CD14-positive monocyte (primary cell): ENCODE data around the gene KSR1. TPM values are rescaled to one million over a fixed set of nuclear protein-coding genes. Genes with fewer than 3 reads are reported as not detected.
A peak's percentile ranks its signal among the peaks of the same experiment; 100 is the strongest.

Source experiments
- DNase-seq, 3 donors: peaks; one replicate each; pipeline ENCODE4 v3.0.0-alpha.2; 2011 to 2022
- H2AFZ ChIP-seq: 2 replicates; pipeline ENCODE4 v1.6.0; 2012; ENCODE audit warnings: mild to moderate bottlenecking, low read depth, low read length, inconsistent platforms; ENCODE audit not compliant: insufficient read depth, poor library complexity, severe bottlenecking
- H3K27ac ChIP-seq, 2 donors: 1 replicate in 1 of 2; 2 replicates in 1 of 2; pipeline ENCODE4 v1.5.1; 2012 to 2013; ENCODE audit warnings: low read length in 2 of 2, control low read depth in 1 of 2, inconsistent platforms in 1 of 2, low read depth in 1 of 2, mild to moderate bottlenecking in 1 of 2
- H3K27me3 ChIP-seq, 2 donors: one replicate each; pipeline versions ENCODE4 v1.6.0 to v1.6.1; 2011 to 2013; ENCODE audit warnings: low read length in 2 of 2; ENCODE audit not compliant: control insufficient read depth in 2 of 2, insufficient read depth in 2 of 2
- H3K36me3 ChIP-seq, 2 donors: replicated peaks in 1 of 2; 1 replicate in 1 of 2; 2 replicates in 1 of 2; pipeline versions ENCODE4 v1.5.1 to v1.6.1; 2012 to 2013; ENCODE audit warnings: low read length in 2 of 2, control low read depth in 1 of 2, inconsistent platforms in 1 of 2, mild to moderate bottlenecking in 1 of 2; ENCODE audit not compliant: insufficient read depth in 2 of 2, control insufficient read depth in 1 of 2
- H3K4me1 ChIP-seq, 2 donors: 1 replicate in 1 of 2; 2 replicates in 1 of 2; pipeline versions ENCODE4 v1.5.1 to v1.6.1; 2012 to 2013; ENCODE audit warnings: low read length in 2 of 2, control low read depth in 1 of 2, inconsistent platforms in 1 of 2, mild to moderate bottlenecking in 1 of 2, moderate library complexity in 1 of 2; ENCODE audit not compliant: insufficient read depth in 2 of 2, control insufficient read depth in 1 of 2
- H3K4me2 ChIP-seq: replicated peaks from 2 replicates; pipeline ENCODE3; 2012; ENCODE audit warnings: low read length, moderate library complexity, mild to moderate bottlenecking; ENCODE audit not compliant: poor library complexity, severe bottlenecking; ENCODE audit errors: extremely low read depth
- H3K4me3 ChIP-seq, 3 experiments: fragments of 200-600 bp in 1 of 3; sonication (generic) in 1 of 3; replicated peaks in 1 of 3; 1 replicate in 2 of 3; 2 replicates in 1 of 3; pipeline ENCODE4 v1.5.1; 2011 to 2013; ENCODE audit warnings: low read length in 3 of 3, mild to moderate bottlenecking in 3 of 3, control low read depth in 2 of 3, low read depth in 2 of 3, inconsistent platforms in 1 of 3, moderate library complexity in 1 of 3
- H3K79me2 ChIP-seq: 2 replicates; pipeline ENCODE4 v1.6.0; 2012; ENCODE audit warnings: mild to moderate bottlenecking, control low read depth, inconsistent platforms, low read length, moderate library complexity; ENCODE audit not compliant: insufficient read depth
- H3K9ac ChIP-seq: 2 replicates; pipeline ENCODE4 v1.6.0; 2017; ENCODE audit warnings: low read length, mild to moderate bottlenecking; ENCODE audit not compliant: insufficient read depth, poor library complexity, severe bottlenecking
- H3K9me3 ChIP-seq, 2 donors: replicated peaks in 1 of 2; 1 replicate in 1 of 2; 2 replicates in 1 of 2; pipeline versions ENCODE4 v1.5.1 to v1.6.1; 2012 to 2013; ENCODE audit warnings: low read length in 2 of 2, control low read depth in 1 of 2; ENCODE audit not compliant: control insufficient read depth in 1 of 2, insufficient read depth in 1 of 2
- H4K20me1 ChIP-seq: 2 replicates; pipeline ENCODE4 v1.6.0; 2012; ENCODE audit warnings: mild to moderate bottlenecking, low read length, control low read depth, moderate library complexity; ENCODE audit not compliant: insufficient read depth
- H3K27ac Mint-ChIP-seq, 7 donors: one replicate each; pipeline ENCODE4 v1.8.0; 2020; ENCODE audit warnings: mild to moderate bottlenecking in 7 of 7, mixed read lengths in 7 of 7, moderate library complexity in 6 of 7, inconsistent platforms in 2 of 7
- H3K27me3 Mint-ChIP-seq, 3 donors: one replicate each; pipeline ENCODE4 v1.8.0; 2021 to 2022; ENCODE audit warnings: low read depth in 3 of 3, mild to moderate bottlenecking in 3 of 3, mixed read lengths in 3 of 3, moderate library complexity in 3 of 3, inconsistent platforms in 1 of 3
- H3K36me3 Mint-ChIP-seq, 2 donors: one replicate each; pipeline ENCODE4 v1.8.0; 2020; ENCODE audit warnings: mixed read lengths in 2 of 2, inconsistent platforms in 1 of 2, mild to moderate bottlenecking in 1 of 2
- H3K4me1 Mint-ChIP-seq: one replicate; pipeline ENCODE4 v1.8.0; 2020; ENCODE audit warnings: mild to moderate bottlenecking, mixed read lengths
- H3K4me3 Mint-ChIP-seq, 2 donors: one replicate each; pipeline ENCODE4 v1.8.0; 2020; ENCODE audit warnings: mild to moderate bottlenecking in 2 of 2, mixed read lengths in 2 of 2, moderate library complexity in 1 of 2
- H3K9me3 Mint-ChIP-seq, 7 donors: one replicate each; pipeline ENCODE4 v1.8.0; 2020 to 2022; ENCODE audit warnings: mixed read lengths in 7 of 7, mild to moderate bottlenecking in 6 of 7, moderate library complexity in 6 of 7, inconsistent platforms in 2 of 7
- whole genome bisulfite sequencing: methylation state at CpG from one replicate; pipeline ENCODE4 v1.1.5; 2013; ENCODE audit warnings: missing lambda C conversion rate; ENCODE audit not compliant: insufficient coverage; 5-methylcytosine and 5-hydroxymethylcytosine counted together
- intact Hi-C, 2 donors: fragments of 100-400 bp; cut with micrococcal nuclease; formaldehyde crosslinking; loops; one replicate each; pipeline versions ENCODE4 v1.15.0 to v1.15.1; 2023
- polyA plus RNA-seq, 3 donors: library from polyadenylated mRNA; depleted of rRNA in 1 of 3; unstranded in 2 of 3; stranded (reverse) in 1 of 3; fragments of 300-500 nt in 2 of 3; fragments of >200 nt in 1 of 3; fragmentation: Illumina TruSeq in 2 of 3; gene quantifications; 1 replicate in 2 of 3; 2 replicates in 1 of 3; pipeline ENCODE4 v1.2.3, GENCODE V29; 2012 to 2021
- TF ChIP-seq, protein P1 (sequence below): fragments of 200-600 bp; IDR thresholded peaks from one replicate; pipeline ENCODE4 v1.8.0; 2022; ENCODE audit warnings: antibody characterized with exemption, mild to moderate bottlenecking

Gene KSR1
- polyA plus RNA-seq, 3 donors = 1.2 to 111 (median 4.2) TPM

DNA sequence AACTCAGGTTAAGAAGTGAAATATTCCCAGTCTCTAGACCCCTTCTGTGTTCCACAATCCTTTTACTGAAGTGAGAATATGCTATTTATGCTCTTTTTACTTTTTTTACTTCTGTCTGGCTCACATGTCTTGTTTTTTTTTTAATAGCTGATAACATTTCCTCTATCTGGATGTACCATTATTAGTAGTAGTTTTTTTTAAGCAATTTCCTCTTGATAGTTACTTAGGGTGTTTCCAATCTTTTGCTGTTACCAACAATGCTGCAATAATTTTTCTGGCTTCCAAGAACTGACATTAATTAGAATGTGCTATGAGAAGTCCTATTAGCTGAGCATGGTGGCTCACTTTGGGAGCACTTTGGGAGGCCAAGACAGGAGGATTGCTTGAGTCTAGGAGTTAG, 32.0 kb downstream of the KSR1 start:
- H3K27me3 Mint-ChIP-seq = peaks cover 0 to 3% (median 0%) of the 10 kb centered on the region in 3 donors

DNA sequence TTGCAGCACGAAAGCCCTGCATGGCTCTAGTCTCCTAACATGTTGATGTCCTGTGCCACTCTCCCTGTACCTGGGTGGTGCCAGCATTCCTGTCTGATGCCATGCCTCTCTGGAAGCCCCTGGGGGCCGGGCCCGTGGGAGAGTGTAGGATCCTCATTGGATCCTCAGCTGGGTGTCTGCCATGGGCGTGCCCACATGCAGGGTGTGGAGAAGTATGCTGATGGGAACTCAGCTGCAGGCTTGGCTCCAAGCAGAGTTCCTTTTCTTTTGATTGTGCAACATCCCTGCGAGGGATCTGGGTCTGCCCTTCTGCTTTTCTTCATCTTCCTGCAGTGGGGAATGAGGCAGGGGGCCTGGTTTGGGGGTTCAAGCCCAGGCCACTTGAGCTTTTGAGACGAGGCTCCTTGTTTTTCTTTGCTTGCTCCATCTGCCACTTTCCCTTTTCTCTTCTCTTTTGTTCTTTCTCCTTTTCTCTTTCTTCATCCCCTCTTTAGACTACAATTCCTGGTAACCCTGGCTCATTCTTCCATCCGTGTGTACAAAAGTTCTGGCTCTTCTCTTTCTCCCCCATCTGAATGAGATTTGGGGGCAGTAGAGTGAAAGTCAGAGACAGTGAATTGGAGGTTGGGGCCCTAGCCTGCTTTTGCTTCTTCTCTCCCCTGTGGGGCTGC, 32.9 kb downstream of the KSR1 start:
- Histone ChIP-seq H3K4me1 (peaks cover 84 to 94% of the 10 kb centered on the region in 2 donors), H3K27ac (peak overlapping the region; percentile 85 to 88), H2AFZ (no peak overlapping the region), H3K27me3 (no peaks in the 10 kb centered on the region), H4K20me1 (peaks cover 3% of the 10 kb centered on the region), H3K4me2 (peak overlapping the region; percentile 68), H3K36me3 (no peaks in the 10 kb centered on the region), H3K9me3 (no peaks in the 10 kb centered on the region), H3K79me2 (peaks cover 77% of the 10 kb centered on the region), H3K4me3 (peak overlapping the region in 1 of 3 experiments; percentile 59), H3K9ac (no peak overlapping the region)
- no peaks in the 10 kb centered on the region for H3K9me3 Mint-ChIP-seq
- intact Hi-C loops = loop anchor here in 1 of 2 donors (5.0 kb wide), 1 partner anchor 43 kb away; no protein-coding TSS in a partner anchor
- H3K4me3 Mint-ChIP-seq = peak overlapping the region; percentile 55 to 81
- H3K36me3 Mint-ChIP-seq = peaks cover 16 to 29% of the 10 kb centered on the region in 2 donors
- WGBS = 20% methylated on average over 4 of the region's 7 CpGs
- TF ChIP-seq, protein P1, sequence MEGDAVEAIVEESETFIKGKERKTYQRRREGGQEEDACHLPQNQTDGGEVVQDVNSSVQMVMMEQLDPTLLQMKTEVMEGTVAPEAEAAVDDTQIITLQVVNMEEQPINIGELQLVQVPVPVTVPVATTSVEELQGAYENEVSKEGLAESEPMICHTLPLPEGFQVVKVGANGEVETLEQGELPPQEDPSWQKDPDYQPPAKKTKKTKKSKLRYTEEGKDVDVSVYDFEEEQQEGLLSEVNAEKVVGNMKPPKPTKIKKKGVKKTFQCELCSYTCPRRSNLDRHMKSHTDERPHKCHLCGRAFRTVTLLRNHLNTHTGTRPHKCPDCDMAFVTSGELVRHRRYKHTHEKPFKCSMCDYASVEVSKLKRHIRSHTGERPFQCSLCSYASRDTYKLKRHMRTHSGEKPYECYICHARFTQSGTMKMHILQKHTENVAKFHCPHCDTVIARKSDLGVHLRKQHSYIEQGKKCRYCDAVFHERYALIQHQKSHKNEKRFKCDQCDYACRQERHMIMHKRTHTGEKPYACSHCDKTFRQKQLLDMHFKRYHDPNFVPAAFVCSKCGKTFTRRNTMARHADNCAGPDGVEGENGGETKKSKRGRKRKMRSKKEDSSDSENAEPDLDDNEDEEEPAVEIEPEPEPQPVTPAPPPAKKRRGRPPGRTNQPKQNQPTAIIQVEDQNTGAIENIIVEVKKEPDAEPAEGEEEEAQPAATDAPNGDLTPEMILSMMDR = no peak
- peak overlapping the region; percentile 91 to 97 (median 96) for H3K27ac Mint-ChIP-seq
- peaks cover 0 to 3% (median 0%) of the 10 kb centered on the region in 3 donors for H3K27me3 Mint-ChIP-seq
- peak; percentile 70 to 83 (median 82) for DNase-seq
- peaks cover 93% of the 10 kb centered on the region for H3K4me1 Mint-ChIP-seq

More for the DNA sequence above, 32.0 kb downstream of the KSR1 start:
- Histone ChIP-seq H3K4me2 (peak overlapping the region; percentile 68), H3K27me3 (no peaks in the 10 kb centered on the region), H2AFZ (no peak overlapping the region), H3K9ac (peak overlapping the region; percentile 37), H3K79me2 (peaks cover 74% of the 10 kb centered on the region), H3K4me3 (peak overlapping the region in 1 of 3 experiments; percentile 59), H3K4me1 (peaks cover 75 to 85% of the 10 kb centered on the region in 2 donors), H4K20me1 (peaks cover 11% of the 10 kb centered on the region), H3K27ac (peak overlapping the region; percentile 85 to 88), H3K36me3 (no peaks in the 10 kb centered on the region), H3K9me3 (no peaks in the 10 kb centered on the region)
- peaks cover 19 to 36% of the 10 kb centered on the region in 2 donors for H3K36me3 Mint-ChIP-seq
- peak overlapping the region in 1 of 2 donors; percentile 23 for H3K4me3 Mint-ChIP-seq
- H3K9me3 Mint-ChIP-seq = no peaks in the 10 kb centered on the region
- intact Hi-C loops = loop anchor here in 1 of 2 donors (5.0 kb wide), 1 partner anchor 44 kb away; no protein-coding TSS in a partner anchor
- DNase-seq = peak; percentile 34 to 65 (median 53)
- peaks cover 90% of the 10 kb centered on the region for H3K4me1 Mint-ChIP-seq
- H3K27ac Mint-ChIP-seq = peak overlapping the region; percentile 86 to 97 (median 96)
- TF ChIP-seq, protein P1 = no peak
